NCI-H226 (cell line): ENCODE measurements around the gene XXYLT1.

ENCODE experiments used
- DNase-seq: peaks from one replicate; pipeline ENCODE4 v3.0.0-alpha.2; 2015

XXYLT1 gene

DNA sequence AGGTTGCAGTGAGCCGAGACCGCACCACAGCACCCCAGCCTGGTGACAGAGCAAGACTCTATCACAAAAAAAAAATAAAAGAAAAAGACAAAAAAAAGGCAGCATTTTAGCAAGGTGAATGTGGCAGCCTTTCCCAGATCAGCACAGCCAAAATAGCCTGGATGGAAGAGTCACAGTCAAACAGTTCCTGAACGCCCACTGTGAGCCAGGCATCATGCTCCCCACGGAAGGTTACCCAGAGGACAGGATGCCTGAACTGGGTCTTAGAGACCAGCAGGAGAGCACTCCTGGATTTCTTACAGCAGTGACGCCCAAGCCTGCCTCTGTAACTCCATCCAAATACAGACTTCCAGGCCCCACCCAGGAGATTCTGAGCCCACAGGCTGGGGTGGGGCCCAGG, 4.5 kb downstream of the XXYLT1 start:
- no peak for DNase-seq

DNA sequence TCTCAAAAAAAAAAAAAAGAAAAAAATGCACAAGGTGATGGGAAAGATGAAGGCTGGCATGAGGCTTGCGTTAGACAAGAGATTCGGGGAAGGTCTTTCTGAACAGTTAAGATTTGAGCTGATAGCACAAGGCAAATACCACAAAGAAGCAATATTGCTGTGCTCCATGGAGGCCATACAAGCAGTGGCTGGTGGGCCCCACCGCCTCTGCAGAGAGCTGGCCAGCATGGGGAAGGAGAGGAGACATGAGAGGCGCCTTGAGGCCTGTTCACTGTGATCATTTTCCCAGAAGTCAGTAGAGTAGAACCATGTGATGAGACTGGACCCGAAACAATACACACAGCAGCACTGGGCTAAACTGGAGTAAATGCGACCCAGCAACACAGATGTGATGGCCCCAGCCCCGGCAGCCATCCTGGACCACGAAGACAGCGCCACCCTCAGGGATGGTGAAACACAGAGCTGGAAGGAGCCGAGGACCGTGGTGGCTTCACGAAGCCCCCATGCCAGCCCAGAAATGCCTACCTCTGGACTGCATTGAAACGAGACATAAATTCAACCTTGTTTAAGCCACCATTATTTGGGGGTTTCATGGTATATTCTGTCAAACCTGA, 5.5 kb downstream of the XXYLT1 start:
- DNase-seq = no peak

DNA sequence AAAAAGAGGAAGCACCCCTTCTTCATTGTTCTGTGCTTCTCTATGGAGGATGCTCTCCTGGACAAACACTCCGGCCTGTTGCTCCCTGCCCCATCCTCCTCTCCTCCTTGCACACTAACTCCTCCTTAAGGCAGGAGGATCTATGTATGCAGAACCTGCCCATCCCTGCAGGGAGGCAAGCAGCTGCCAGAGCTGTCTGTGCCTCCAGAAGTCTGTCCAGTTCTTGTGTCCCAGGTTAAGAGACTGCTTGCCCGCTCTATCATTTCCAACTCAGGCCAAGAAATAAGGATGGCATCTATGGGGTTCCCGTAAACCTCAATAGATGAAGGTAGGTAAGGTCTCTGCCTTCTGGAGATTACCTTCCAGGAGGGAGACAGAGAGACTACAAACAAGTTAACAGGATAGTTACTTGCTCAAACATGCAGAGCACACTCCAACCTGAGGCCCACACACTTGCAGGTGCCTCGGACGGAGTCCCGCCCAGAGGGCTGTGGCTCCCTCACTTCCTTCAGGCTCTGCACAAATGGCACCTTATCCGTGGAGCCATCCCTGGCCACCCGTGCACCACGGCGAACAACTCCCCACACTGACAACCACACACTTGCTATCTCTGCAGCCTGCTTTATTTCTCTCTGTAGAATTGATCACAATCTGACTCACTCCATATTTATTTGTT, 6.9 kb downstream of the XXYLT1 start:
- DNase-seq = no peak

DNA sequence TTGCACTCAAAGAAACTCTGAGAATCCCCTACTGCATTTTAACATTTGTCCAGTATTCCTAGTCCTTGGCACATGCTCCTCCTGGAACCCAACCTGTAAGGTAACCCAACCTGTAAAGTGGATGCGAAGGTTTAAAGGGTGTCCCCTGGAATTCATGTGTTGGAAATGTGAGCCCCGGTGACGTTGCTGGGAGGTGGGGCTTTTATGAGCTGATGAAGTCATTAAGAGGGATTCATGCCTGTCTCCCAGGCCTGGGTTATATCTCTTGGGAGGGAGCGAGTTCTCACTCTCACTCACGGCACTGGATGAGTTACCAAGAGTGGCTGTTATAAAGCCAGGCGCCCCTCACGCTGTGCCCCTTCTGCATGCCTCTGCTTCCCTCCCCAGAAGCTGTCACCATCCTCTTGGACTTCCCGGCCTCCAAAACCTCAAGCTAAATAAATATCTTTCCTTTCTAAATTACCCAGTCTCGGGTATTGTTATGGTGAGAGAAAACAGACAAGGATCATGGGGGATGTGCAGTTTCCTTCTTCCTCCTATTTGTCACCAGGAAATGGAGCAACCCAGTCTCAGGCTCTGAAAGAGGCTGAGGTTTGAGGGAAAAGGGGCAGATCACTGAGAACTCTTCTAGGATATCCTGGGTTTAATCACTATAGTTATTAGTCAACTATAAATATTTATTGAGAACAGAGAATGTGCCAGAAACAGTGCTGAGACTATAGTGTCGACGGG, 7.6 kb downstream of the XXYLT1 start:
- no peak for DNase-seq

DNA sequence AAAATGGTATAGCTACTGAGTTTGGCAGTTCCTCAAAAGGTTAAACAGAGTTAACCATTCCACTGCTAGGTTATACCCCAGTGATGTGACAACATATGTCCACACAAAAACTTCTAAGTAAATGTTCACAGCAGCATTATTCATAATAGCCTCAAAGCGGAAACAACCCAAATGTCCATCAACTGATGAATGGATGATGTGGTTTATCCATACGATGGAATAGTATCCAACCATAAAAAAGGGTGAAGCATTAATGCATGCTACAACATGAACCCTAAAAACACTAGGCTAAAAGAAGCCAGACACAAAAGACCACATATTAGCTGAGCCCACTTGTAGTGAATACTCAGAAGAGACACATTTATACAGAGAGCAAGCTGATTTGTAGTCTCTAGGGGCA, 9.0 kb downstream of the XXYLT1 start:
- no peak for DNase-seq

DNA sequence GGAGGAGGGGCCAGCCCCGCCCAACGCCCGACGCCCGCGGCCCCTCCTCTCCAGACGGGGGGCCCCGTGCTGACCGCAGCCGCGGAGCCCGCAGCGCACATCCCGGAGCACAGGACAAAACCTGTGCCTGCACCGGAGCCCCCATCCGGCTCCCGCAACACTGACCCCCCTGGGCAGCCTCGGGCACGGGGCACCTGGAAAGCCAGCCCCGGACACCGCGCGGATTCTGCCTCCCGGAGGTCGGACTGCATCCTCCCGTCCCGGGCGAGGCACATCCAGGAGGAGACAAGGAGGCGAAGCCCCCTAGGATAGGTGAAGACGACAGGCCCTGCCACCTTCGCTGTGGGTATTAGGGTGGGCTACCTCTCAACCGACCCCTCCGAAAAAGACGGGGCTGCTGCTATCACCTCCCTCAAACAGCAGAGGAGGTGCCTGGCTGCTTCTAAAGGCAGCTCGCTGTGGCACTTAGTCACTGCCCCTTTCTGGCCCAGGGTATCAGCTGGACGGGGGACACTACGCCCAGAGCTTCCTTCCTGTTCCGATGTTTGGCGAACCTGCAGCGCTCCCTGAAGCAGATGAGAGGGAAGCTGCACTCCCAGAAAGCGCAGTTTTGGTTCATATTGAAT, 10.6 kb downstream of the XXYLT1 start:
- DNase-seq = no peak

DNA sequence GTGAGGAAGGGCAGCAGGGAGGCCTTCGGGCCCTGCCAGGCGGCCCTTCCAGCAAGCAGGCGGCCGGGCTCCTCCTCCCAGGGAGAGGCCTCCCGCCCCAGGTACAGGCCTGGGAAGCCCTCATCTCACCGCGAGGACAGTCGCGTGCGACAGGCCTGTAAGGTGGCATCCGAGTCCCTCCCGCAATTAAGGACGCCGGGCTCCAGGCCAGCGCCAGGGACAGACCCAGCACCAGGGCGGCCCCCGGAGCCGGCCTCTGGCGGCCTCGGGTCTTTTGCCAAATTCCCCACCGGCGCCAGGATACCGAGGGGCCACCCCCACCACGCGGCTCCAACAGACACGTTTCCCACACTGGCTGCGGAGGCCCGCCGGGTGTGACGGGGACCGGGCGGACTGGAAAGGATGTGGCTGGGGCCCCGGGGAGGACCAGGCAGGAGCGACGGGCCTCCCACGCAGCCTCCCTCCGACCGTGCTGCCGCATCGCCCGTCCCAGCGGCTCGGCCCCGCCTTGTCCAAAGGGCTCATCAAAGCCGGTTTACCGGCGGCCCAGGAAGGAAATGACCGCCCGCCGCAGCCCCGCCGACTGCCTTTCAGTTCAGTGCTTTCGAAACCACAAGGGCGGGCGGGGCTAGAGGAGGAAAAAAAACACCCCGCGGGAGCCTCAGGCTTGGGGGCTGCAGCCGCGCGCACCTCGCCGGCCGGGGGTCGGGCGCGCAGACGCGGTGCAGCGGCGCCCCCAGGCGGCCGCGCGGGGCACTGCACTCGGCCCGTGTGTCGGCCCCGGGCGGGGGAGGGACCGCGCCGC, 11.3 kb downstream of the XXYLT1 start:
- DNase-seq = peak; percentile 88

DNA sequence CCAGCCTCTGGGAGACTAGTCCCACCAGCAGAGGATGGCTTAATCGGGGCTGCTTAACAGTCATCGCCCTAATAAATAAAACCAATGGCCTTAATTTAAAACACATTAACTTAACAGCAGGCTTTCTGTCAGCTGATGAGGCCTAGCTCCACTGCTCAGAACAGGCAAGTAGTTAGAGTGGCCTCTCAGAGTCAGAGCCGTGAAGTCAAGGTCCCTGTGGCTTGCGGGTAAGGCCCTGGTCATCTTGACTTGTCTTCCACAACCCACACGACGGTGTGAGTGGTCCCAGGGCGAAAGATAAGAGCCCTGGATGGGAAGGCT, 11.8 kb downstream of the XXYLT1 start:
- DNase-seq = no peak

DNA sequence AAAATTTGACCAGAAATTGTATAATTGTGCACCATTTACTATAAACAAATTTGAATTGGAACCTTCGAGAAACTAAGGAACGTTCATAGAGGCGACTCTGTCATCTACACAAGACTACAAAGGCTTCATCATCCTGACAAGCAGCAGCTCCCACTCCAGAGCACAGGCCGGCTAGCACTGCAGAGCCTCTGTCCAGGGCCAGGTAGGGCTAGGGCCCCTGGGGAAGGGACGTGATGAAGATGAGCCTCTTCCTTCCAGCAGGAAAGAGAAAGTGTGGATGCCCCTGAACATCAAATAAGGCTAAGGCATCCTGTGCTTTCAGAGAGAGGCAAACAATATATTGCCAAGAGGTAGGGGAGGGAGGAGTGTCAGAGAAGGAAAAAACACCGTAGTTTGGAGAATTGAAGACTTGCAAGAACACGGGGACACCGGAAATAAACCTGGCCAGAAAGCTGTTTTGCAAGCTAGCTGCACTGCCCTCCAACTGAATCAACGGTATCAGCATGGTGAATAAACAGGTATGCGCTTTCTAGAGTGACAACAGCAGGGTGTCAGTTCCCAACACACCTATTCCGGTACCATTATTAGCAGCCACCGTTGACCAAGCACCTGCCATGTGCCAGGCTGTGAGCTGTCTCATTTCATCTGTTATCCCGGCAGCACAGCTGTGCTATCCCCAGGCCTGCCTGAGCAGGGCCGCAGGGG, 12.4 kb downstream of the XXYLT1 start:
- DNase-seq = no peak

DNA sequence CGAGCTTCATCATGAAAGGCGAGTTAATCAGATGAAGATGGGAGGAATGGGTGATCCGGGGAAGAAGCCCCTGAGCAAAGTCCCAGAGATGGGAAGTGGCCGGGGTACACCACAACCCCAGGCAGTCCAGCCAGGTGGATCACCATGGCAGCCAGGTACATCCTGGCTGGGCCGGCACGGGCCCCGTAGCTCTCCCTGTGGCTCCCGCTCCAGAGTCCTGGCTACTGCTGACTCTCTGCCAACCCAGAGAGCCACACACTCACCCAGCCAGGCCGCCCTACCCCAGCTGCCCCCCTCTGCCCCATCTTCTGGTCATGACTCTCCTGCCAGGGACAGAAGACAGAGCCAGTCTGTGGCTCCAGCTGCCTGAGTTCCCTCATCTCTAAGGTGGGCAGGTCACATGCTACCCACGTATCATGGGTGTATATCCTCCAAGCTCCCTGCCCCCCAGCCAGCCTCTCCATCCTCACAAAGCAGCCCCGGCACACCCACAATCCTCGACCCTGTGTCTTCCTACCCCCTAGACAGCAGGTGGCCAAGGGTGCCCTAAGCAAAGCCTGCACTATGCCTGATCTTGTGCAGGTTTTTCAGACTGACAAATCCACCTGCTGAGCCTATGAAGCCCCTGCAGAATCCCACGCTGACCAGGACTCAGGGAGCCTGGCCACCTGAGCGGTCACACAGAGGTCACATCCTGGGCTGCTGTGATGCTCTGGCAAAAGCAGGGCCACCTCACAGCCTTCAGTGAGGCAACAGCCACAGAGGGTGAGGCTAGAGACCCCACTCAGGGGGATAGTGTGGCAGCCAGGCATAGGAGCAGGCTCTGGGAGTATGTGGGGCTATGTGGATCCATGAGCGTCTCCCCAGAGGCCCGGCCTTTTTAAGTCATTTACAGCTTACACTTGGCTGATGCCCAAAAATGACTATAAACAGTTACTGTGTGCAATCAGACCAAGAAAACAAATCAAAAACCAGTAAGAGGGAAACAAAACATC, 13.2 kb downstream of the XXYLT1 start:
- no peak for DNase-seq

DNA sequence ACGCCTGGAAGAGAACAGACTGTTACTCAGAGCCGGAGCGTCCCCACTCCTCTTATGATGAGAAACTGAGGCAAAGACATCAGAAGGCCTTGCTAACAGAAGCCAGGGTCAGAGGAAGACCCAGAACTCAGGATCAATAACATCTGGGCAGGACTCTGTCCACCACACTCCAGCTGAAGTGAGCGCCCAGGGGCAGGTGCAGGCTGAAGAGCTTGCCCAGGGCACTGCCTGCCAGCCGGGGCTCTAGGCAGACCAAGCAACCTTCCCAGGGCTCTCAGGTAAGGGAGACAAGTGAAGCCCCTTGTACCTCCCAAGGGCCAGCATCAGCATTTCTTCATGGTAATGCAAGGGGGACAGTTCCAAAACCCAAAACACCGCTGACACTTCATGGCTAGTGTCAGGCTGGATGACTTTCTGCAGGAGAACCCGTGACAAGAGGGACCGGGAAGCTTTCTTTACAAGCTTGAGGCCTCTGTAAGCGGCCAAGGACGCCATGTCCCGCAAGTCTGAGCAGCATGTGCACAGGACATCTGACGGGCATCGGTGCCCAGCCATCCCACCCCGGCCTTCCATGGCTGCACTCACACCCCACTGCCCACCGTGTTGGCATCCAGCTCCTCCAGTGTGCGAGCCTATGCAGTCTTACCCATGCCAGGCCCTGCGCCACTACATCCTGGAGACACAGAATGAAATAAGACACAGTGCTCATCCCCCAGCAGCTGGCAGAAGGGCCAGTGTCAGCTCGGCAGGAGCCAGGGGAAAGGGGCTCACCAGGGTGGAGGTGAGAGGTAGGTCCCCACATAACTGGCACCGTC, 14.1 kb downstream of the XXYLT1 start:
- no peak for DNase-seq

DNA sequence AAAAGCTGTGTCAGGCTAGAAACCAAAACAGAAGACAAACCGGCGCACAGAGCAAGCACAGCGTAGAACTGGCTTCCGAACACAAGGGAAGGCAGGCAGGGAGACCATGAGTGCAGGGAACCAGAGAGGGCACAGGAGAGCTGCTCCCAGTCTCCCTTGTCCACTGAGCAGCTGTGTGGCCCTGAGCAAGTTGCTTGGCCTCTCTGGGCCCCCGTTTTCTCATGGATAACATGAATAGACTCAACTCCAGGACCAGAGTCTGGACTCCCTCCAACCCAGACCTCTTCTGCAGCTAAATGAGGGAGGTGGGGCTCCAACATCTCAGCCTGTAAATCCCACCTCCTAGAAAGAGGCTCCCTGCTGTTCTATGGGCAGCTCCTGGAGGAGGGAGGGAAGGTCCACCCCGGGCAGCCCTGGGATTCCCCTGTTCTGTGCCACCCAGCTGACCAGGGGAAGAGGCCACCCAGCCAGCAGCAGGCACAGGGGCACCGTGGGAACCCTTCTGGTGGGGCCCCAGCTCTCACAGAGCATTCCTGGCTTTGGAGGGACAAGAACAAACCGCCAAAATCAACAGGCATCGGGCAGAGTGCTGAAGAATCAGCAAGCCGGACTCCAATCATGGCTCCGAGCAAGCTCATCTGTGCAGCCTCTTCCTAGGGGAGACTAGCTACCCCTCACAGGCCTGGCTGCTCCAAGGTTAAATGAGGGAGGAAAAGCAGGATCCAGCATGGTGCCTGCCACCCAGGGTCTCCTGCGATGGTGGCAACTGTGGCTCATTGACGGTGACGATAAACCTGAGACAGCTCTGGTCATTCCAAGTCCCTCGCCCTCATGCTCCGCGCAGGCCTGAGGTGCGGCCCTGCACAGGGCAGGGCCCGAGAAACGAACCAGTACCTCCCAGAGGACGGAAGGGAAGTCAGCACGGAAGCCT, 15.1 kb downstream of the XXYLT1 start:
- DNase-seq = no peak

DNA sequence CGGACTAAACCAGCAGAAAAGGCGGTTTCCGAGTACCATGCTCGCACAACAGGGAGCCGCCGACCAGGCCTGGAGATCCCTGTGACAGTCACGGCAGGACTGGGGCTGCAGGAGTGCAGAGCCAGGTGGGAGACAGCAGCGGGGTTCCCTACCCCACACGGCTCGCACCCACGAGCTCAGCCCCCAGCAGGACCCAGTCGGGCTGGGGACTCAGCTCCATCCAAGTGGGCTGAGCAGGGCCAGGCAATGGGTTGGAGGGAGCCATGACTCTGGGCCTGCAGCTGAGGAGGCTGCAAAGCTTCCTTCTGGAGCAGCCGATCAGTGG, 15.8 kb downstream of the XXYLT1 start:
- no peak for DNase-seq

DNA sequence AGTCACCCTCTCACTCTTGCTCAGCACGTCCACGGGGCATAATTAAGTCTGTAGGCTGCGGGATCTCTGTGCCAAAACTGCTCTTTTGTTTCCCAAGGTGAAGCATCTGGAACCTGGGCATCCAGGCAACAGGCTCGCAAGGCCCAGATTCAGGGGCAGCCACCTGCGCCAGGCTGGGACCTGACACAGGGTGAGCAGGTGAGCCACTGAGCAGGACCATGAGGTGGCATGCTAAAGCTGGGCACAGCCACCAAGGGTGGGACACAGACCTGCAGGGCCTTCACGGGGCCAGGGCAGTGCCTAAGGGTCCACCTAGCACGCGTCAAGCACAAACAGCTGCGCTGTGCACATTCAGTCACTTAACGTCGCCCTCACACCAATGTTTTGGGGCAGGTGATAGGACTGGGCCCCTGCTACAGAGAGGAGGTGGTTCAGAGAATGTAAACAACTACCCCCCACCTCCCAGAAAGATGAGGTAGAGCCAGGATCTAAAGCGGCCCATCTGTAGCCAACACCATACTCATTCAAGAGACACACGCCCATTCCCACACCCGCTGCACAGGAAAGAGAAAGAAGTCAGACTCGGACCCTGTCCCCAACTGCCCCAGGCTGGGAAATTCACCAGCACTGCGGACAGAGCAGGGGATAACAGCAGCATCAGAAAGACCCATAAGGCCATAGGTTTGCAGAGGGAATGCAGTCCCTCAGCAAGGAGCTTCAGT, 16.3 kb downstream of the XXYLT1 start:
- no peak for DNase-seq

DNA sequence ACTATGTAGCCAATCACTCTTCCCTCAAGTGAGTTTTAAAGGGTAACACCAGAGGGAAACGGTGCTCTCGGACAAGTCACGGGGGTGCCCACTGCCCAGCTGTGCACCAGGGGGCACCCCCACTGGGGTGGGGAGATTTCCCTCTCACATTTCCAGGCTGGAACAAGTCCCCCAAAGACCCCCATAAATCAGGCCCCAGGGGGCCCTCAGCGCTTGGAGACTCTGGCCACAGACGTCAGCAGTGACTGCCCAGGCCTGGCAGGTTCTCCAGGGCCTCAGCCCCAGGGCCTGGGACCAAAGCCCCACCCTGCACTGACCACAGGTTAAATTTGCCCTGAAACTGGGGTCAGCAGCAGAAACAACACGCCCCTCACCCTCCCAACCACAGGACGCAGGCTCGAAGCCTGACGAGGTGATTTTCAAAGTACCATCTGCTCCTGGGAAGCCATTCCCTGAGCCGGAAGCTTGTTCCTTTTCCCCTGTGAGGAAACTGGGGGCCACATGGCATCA, 17.0 kb downstream of the XXYLT1 start:
- DNase-seq = no peak

DNA sequence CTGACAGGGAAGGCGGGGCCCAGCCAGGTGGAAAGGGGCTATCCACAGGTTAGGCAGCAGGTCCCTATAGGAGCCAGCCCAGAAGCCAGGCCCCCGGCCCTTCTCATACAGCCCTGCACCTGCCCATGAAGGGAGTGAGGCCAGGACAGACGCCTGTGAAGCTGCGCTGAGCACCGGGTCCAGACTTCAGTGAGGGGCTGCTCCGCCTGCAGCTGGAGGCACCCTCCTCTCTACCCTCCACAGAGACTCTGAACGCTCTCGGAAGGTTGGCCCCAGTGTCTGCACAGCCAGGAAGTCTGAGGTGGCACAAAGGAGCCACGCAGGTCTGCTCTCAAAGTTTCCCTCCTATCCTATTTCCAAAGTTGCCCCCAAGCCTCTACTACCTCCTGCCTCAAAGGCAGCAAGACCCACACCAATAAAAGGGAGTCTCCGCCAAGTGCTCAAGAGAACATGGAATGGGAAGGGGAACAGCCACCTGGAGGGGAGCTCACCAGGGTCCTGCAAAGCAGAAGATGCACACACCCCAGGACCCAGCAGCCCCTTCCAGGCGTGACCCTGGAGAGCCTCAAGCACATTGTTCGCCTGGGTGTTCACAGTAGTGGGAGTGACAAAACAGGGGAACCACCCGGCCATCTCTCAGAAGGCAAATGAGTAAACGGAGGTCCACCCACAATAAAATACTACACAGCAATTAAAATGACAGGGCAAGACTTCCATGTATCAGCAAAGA, 19.5 kb downstream of the XXYLT1 start:
- no peak for DNase-seq

DNA sequence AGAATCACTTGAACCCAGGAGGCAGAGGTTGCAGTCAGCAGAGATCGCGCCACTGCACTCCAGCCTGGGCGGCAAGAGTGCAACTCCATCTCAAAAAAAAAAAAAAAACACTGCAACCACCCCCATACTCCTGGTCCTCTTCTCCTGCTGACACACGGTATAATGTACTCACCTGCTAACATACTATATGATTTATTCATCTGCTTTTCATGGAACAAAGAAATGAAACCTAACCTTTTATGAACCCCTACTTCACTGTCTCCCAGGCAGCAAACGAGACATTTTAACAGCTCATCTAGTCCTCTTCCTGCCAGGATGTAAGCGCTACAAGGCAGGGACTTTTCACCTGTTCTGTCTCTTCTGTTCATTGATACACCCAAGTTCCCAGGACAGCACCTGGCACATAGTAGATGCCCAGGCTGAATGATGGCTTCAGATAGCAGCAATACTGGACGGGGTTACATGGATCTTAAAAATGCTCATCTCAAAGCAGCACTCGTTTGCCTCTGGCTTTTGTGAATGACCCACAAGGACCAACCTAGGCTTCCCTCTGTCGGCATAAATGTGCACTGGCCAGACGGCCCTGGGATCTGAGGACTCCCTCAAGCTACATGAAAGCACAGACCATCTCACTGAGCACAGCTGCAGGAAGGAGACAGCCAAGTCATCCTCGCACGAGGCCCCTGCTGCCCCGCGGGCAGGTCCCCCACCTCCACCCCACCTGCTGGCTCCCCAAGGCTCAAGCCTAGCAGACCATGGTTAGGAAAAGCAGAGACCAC, 20.3 kb downstream of the XXYLT1 start:
- DNase-seq = no peak
